Stimulated activated CD8-positive, alpha-beta memory T cell treated with anti-CD3 and anti-CD28 coated beads, Interleukin-12 subunit alpha, Interleukin-12 subunit beta, amount 100 ng/mL, for 24 hours (primary cell): ENCODE results near the gene LRP11.
"Not testable (repeated sequence)": the region's sequence is repeated elsewhere in the genome, so short reads cannot be mapped to it uniquely, and the experiment has no call there.

Experiments
- DNase-seq: peaks from one replicate; pipeline ENCODE4 v3.0.0-alpha.2; 2020; ENCODE audit errors: extremely low read depth

LRP11 gene

GRCh38 chr6:149898966-149899365 lies 34.8 kb upstream of the LRP11 start:
- DNase-seq, result no peak

- no peak for DNase-seq
Measured at GRCh38 chr6:149897855-149898744, 33.9 kb upstream of the LRP11 start, which contains the start of gene RAET1E. RAET1E (minus strand) TSS chr6:149898113; CDS start chr6:149890901, 7,212 bp downstream.

GRCh38 chr6:149897015-149897697 lies 33.0 kb upstream of the LRP11 start:
- no peak for DNase-seq

GRCh38 chr6:149896491-149896890 lies 32.3 kb upstream of the LRP11 start:
- DNase-seq, result no peak

GRCh38 chr6:149895833-149896271 lies 31.7 kb upstream of the LRP11 start:
- DNase-seq, result no peak

GRCh38 chr6:149895048-149895590 lies 31.0 kb upstream of the LRP11 start:
- DNase-seq, result no peak

GRCh38 chr6:149891864-149892263 lies 27.7 kb upstream of the LRP11 start:
- DNase-seq, result not testable (repeated sequence)

- no peak for DNase-seq
Measured at GRCh38 chr6:149891259-149891658, 27.1 kb upstream of the LRP11 start.

- no peak for DNase-seq
Measured at GRCh38 chr6:149890629-149891045, 26.5 kb upstream of the LRP11 start.

- no peak for DNase-seq
Measured at GRCh38 chr6:149889326-149889725, 25.2 kb upstream of the LRP11 start.

- DNase-seq, result no peak
Measured at GRCh38 chr6:149888659-149889058, 24.5 kb upstream of the LRP11 start.

- DNase-seq, result no peak
Measured at GRCh38 chr6:149888093-149888492, 23.9 kb upstream of the LRP11 start.

GRCh38 chr6:149887343-149887742 lies 23.2 kb upstream of the LRP11 start:
- no peak for DNase-seq

- no peak for DNase-seq
Measured at GRCh38 chr6:149885888-149886287, 21.7 kb upstream of the LRP11 start.

GRCh38 chr6:149884617-149885016 lies 20.5 kb upstream of the LRP11 start:
- DNase-seq, result no peak

GRCh38 chr6:149884215-149884614 lies 20.1 kb upstream of the LRP11 start:
- no peak for DNase-seq

GRCh38 chr6:149881860-149882259 lies 17.7 kb upstream of the LRP11 start:
- DNase-seq, result no peak

- DNase-seq, result no peak
Measured at GRCh38 chr6:149881066-149881766, 17.1 kb upstream of the LRP11 start.

- DNase-seq, result no peak
Measured at GRCh38 chr6:149877659-149878058, 13.5 kb upstream of the LRP11 start.

GRCh38 chr6:149876241-149876933 lies 12.2 kb upstream of the LRP11 start:
- no peak for DNase-seq

- no peak for DNase-seq
Measured at GRCh38 chr6:149872233-149872632, 8.1 kb upstream of the LRP11 start.
